Skin of body (tissue), 2 donors: Measurements from ENCODE around the gene BCL2L11. TPM values are rescaled to one million over a fixed set of nuclear protein-coding genes. Genes with fewer than 3 reads are reported as not detected.

Experiments
- DNase-seq: peaks from one replicate; lab custom pipeline; 2025; lab: John Stamatoyannopoulos, UW
- total RNA-seq: library from RNA; depleted of rRNA; stranded (reverse); fragments of >200 nt; gene quantifications from one replicate; pipeline ENCODE4 v1.2.3, GENCODE V29; 2014

Gene BCL2L11
- total RNA-seq, 1 donor from 2014 or later: 10.7 TPM

DNA sequence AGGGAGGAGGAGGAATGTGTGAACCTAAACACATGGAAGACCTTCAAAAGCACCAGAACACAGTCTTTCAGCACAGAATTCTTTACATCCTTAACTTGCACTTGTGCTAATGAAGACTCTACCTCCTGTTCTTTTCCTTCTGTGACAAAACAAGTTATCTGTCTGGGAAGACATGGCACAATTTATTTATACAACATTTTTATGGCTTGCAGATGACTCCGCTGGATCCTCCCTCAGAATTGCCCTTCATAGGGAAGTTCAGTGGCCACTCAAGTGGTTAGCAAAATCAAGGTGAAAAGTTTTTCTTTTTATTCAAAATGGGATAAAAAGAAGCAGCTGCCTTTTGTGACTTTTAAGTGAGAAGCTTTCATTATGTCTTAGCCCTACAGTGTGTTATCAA lies 21.4 kb downstream of the BCL2L11 start:
- DNase-seq: no peak

DNA sequence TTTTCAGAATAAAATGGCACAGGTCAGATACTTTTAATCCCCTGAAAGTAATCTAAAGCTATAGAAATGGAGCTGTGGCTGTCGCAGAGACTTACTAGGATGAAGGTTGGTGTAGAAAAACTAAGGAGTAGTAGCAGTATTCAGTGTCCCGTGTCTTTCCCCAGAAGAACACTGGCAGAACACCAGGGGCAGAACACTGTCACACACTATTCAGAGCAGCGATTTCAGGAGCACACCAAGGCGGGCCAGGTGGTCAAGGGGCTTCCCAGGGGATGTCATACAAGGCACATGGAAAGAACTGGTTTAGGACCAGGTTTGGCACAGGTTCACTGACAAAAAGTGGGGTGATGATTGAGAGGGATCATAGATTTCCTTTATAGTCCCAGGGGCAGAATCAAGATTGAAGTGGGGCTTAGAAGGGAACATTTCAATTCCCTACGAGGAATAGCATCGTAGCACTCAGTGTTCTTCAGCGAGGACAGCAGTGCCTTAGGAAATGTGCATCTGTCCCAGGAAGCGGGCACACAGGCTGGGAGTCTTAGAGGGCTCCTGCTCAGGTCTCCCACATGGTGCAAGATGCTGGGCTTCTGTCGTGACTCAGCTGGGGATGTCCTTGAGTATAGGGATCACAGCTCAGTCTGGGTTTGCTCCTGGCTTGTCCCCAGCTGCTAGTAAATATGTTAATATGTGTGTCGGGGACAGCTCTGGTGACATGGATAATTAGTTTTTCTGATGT lies 22.6 kb downstream of the BCL2L11 start:
- no peak for DNase-seq

DNA sequence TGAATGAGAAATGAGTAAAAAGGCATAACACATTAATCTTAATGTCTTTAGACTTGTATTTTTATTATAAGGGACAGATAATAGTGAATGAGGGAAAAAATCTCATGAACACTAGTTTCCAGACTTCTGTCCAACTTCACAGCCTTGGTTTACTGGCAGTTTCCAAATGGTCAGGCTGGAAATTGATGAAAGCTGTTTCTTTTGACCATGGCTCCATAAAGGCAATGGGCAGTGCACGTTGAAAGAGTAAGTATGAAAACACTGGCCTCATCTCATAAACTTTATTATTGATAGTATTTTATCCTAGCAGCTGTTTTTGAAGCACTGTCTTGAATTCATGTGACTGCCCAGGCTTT lies 23.1 kb downstream of the BCL2L11 start:
- DNase-seq: no peak

DNA sequence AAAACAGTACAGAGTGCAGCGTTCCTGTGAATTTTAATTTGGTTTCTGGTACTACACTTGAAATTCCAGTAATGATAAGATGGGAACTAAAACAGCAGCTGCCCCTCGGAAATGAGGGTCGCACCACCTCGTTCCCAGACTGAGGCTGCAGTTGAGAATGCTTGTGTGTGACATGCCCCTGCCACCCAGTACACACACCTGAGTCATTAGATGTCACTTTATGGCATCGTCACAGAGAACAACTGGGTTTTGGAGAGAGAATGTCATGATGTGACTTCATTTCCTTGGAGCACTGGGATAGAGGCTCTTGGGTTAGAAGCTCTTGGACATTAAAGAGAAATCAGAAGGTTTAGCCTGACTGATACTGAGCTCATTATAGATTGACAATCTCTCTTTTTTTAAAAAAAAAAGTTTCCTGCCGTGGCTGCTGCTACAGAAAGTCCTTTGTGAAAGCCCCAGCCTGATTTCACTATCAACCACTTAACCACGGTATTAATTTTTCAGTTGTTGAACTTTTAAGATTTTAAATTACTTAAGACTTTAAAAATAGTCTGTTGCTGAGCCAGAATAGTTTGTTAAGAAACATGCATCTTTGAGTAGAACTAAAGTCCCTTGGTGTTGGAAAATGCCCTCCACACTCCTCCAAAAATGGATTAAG lies 24.5 kb downstream of the BCL2L11 start:
- no peak for DNase-seq

DNA sequence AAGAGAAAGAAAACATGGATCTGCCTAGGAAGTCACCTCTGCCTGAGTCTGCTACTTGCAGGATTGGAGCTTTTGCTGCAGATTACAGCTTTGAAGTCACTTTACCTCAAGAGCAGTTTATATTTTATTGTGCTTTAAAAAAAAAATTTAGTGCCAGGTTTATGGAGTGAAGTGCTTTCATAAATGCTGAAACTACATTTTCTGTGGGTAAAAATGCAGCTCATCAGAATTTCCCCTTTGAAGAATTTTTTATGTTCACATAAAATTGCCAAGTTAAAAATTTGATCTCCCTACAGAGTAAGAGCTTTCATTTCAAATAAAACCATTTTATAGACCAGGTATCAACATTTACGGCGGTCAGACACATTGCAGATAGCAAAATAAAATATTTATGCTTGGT lies 25.2 kb downstream of the BCL2L11 start:
- no peak for DNase-seq

DNA sequence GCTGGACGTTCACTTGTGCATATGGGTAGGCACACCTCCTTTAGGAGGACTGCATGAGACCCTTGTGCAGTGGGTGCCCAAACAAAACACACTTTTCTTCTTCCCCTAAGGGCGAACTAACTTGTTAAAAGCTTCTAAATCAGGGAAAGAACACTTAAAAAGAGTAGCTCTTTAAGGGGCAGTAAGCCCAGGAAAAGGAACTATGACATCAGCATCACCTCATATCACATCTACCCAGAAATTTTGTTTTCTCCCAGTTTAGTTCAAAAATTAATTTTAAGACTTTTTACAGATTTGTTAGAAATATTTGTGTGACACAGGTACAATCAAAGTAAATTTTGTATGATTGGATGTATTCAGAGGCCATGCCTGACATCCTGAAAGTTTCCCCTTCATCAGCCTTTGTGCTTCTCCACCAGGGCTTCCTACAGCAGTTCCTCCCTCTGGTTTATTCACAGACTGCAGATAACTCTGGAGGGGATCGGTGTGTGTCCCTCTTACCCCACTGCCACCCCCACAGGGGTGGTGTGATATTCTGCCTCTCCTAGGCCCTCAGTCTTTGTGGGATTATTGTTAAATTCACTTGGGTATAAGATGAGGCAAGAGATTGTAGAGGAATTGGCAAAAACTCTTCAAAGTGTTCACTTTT lies 27.6 kb downstream of the BCL2L11 start:
- no peak for DNase-seq

DNA sequence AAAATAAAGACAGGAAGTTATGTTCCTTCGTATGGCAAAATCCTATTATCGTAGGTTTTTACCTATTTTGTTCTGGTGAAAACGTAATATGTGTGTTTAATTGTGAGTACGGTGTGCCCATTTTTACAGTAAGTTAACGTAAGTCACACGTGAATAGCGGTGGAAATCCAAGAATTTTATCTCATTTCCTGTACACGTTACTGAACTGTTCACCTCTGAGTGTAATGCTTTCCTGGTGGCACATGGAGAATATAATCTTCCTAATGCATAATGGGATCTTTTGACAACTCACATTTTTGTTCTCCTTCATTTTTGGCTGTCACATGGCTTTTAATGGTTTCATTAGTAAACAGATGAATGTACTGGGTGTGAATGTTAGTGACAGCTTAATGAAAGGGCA lies 28.2 kb downstream of the BCL2L11 start:
- no peak for DNase-seq

DNA sequence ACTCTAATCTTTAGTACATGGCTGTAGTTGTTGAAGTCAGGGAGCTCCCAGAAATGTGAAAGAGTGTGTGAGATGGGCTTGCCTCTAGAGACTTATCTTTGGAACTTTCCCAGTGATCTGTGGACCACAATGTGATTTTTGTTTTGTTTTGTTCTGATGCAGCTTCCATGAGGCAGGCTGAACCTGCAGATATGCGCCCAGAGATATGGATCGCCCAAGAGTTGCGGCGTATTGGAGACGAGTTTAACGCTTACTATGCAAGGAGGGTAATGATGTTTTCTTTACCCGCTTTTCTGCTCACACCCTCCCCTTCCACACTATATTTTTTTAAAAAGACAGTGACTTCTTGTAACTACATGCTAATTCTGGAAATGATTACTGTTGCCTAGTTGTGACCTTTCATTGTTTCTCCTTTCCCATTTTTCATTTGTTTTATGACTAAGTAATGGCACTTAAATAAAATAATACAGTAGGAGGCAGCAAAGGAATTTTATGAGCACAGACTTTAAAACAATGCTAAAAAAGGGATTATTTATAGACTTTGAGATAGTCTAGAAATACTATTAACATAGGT lies 29.3 kb downstream of the BCL2L11 start:
- DNase-seq: no peak

DNA sequence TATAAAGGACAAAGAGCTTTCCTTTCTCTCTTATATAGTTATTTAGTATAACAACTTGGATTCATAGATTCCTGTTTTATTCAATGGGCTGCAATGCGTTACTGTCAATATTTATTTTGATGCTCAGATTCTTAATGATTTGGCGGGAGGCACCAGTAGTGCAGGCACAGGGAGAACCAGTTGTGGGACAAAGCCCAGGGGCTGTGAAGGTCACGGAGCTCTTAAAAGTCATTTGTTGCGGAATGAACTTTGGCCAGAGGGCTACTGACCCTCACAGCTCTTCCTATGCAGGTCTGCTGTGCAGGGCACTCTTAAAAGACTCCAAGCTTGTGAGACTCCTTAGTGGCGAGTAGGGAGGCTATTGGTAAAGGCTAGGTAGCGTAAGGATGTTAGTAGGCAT lies 34.0 kb downstream of the BCL2L11 start:
- no peak for DNase-seq

DNA sequence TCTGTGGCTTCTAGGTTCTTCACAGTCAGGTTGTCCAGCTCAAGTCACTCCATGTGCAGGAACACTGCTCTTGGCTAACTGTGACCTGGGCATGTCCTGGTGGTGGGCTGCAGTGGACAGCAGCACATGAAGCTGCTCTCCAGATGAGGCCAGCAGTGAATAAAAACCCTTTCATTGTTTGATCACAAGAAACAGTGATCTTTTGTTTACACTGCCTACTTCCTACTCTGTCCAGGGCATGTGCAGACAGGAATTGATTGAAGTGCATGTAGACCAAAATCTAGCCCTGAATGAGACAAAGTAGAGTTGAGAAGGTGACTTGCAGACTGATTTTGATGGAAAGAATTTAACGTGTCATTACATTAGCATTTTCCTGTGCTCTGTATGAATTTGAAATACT lies 34.9 kb downstream of the BCL2L11 start:
- no peak for DNase-seq

DNA sequence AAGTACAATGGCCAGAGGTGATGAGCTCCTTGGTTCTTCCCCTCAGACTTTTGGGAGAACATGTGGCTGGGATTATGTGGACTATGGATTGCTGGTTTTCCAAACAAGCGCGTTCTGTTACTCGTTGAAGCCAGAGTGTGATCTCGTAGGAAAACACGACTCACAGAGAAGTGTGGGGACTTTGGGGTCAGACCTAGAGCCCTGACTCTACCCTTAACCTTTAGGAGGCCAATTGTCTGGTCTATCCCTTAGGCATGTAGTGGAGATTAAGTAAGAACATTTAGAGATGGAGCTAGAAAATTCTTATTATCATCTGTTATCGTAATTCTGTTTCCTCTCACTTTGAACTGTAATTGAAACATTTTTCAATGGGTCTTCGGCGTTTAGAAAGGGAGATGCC lies 35.8 kb downstream of the BCL2L11 start:
- no peak for DNase-seq

DNA sequence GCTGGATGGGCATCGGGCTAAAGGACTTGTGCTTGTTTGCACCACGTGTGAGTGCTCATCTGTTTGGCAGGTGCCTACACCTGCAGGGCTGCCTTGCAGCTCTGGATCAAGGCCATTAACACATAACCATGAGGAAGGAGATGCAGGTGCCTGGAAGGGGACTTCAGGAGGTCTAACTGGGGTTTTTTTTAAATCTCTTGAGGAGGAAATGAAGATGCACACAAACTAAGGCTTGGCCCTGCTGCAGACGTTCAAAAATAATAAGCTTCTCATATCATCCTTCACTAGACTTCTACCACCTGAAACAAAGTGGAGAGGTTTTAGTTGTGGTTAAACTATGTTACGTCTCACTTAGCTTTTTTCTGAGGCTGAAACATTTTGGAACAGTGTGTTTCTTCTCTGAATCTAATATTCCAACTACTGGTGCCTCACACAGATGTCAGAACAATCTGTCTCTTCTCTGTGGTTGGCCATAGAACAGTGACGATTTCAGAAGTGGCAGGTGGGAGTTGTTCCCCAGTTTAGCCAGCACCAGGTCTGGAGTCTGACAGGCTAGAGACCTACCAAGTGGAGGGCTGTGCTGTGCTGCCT lies 36.5 kb downstream of the BCL2L11 start:
- DNase-seq: no peak

DNA sequence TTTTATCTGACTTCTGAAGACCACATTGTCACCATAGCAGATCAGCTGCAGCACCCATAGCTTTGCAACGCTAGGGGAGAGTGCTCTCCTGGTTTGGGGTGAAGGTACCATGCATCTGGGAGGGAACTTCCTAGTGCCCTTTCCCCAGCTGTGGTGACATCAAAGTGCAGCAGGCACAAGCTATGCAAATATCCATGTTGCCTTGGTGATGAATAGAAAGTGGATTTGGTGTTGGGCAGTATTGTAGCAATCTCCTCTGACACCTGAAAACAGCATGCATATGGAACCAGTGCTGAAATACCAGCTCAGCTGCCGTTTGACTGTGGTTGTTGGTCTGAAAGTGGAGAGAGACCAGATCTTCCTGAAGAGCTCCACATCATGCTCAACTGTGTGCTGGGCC lies 37.1 kb downstream of the BCL2L11 start:
- no peak for DNase-seq

DNA sequence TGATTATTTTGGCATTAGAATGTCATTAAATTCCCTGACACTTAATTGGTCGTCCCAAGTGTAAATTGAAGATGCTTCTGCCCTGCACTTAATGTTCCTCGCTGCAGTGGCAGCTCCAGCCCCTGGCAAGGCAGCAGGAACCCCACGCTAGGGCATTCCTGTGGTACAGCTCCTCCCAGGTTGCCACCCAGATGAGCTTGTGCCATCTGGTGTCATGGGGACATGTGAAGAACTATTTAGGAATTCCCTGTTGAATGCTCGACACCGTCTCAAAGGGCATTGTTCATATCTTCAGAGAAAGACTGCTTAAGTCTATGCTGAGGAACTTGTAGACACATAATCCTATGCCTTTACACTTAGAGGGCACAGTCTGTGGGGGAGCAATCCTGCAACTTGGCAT lies 38.9 kb downstream of the BCL2L11 start:
- DNase-seq: no peak

DNA sequence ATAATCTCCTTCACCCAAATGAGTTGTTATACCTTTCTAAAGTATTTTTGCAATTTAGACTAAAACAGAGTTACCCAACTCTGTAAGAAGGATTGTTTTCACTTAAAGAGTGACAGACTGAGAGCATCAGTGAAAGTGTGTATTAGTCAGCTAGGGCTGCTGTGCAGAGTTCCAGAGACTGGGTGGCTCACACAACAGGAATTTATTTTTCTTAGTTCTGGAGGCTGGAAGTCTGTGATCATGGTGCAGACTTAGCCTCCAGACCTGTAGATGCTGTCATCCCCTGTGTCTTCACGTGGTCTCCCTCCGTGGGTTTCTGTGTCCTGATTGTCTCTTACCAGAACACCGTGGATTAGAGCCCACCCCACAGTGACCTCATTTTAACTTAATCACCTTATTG lies 40.0 kb downstream of the BCL2L11 start:
- DNase-seq: no peak

DNA sequence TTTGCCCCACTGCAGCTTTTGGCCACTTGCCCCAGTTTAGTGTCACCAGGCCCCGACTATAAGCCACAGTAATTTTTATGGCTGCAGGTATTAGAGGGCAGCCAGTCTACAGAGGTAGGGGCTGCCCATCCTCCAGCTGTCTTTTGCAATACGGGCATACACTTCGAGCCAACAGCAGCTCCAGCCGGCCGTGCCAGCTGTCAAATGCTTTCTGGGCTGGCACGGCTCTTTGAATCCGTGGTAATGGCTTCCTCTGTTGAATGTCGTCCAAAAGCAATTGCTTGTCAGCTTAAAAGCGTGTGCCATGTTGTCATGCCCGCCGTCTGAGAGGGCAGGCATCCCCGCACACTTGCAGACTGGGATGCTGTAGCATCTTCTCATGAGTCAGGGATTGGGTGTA lies 41.3 kb downstream of the BCL2L11 start:
- DNase-seq: no peak

DNA sequence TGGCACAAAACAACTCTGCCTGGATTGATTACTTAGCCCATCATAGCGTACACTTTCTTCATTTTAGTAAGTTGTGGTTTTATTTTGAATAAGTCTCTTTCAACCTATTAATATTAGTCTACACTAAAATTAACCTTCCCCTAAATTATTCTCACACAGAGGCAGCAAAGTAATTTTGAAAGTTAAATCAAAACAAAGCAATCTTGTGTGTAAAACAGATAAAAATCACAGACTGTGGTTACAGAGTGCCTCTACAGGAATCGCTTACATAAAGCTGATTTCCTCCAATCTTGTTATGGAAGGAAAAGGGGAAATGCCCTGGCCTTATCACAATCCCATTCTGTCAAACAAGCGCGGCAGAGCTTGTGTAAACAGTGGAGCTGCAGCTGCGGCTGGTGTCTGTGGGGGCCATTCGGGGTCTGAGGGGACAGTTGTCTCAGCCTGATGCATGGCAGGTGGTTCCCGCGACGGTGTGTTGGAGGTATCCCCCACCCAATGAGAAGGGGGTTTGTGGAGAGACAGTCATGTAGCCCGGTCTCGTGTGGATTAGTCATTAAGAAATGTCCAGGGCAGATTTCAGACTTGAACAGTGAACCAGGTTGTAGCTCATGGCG lies 42.1 kb downstream of the BCL2L11 start:
- no peak for DNase-seq

DNA sequence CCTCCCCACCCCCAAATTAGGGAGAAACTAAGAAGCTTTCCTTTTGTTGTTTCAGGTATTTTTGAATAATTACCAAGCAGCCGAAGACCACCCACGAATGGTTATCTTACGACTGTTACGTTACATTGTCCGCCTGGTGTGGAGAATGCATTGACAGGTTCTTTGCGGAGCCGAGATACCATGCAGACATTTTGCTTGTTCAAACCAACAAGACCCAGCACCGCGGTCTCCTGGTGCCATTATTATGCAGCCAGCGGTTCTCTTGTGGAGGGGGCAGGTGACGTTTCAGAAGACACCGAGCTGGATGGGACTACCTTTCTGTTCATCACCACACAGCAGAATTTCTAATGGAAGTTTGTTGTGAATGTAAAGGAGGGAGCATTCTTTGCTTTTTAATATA lies 43.4 kb downstream of the BCL2L11 start:
- no peak for DNase-seq

DNA sequence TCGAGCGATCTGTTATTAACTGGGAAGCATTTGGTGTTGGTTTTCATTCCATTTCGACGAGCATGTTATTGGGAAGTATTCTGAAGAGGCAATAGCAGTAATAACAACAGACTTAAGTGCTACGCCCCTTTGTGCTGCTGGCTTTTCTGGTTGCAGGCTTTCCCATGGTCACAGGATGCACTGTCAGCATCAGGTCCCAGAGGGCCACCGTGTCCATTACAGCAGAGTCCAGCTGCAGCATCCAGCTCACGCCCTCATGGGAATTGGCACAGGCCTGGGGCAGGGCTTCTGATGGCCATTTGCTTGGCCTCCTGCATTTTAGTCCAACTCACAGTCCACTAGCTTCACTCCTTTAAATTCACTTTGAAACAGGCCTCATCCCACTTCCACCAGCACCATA lies 44.4 kb downstream of the BCL2L11 start:
- no peak for DNase-seq

DNA sequence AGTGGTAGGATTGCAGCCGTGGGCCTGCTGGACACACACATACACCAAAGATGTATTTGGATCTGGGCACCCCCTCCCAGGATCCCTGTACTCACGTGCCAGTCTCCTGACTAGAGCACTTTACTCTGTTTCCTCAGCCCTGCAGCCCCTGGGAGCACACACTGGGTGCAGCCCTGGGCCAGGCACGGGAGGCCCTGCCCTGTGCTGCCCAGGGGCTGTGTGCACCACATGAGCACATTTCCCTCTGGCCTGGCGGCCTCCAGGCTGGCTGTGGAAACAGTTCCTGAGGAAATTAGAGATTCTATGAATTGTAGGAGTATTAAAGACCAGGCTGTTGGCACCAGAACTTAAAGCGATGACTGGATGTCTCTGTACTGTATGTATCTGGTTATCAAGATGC lies 45.4 kb downstream of the BCL2L11 start:
- DNase-seq: no peak

DNA sequence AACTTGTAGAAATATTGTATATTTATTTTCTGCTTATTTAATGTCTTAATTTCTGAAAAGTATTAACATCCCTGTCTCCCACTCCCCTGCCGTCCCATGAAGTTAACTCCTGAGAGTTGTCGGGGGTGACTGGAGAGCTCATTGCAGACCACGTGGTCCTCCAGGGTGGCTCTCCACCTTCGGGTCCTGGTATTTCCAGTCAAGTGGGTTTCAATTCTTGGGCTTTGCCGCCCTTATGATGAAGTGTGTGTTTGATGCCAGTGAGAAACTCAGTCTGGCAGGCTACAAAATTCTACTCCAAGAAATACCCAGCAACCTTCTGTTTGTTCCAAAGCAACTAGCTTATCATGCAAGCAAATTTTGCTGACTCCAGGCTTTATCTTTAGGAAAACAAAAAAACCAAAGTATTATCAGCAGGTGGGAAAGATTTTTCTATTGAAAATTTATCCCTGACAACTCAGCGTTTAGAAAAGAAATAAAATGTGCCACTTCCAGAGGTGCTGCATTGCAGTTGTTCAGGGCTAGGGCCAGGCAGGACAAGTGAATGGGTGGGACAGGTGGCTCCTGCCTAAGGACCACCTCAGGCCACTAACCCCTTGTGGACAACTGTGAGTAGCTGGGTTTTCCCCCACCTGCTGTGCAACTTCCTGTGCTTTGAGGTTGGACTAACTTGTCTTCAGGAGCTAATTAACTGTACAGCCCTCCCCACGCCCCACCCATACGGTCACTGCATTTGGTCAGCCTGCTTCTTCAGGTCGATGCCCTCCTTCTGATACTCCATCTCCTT lies 46.6 kb downstream of the BCL2L11 start:
- no peak for DNase-seq
